Suppressor macrophage (primary cell): Measurements from ENCODE around the gene SERINC5.
"Not testable (repeated sequence)": the region's sequence is repeated elsewhere in the genome, so short reads cannot be mapped to it uniquely, and the experiment has no call there.

Source experiments
- DNase-seq, 4 experiments: peaks; one replicate each; pipeline ENCODE4 v3.0.0-alpha.2; 2020 to 2022

Gene SERINC5

GRCh38 chr5:80225934-80226326 lies 29.9 kb downstream of the SERINC5 start:
- DNase-seq, result no peak

DNA sequence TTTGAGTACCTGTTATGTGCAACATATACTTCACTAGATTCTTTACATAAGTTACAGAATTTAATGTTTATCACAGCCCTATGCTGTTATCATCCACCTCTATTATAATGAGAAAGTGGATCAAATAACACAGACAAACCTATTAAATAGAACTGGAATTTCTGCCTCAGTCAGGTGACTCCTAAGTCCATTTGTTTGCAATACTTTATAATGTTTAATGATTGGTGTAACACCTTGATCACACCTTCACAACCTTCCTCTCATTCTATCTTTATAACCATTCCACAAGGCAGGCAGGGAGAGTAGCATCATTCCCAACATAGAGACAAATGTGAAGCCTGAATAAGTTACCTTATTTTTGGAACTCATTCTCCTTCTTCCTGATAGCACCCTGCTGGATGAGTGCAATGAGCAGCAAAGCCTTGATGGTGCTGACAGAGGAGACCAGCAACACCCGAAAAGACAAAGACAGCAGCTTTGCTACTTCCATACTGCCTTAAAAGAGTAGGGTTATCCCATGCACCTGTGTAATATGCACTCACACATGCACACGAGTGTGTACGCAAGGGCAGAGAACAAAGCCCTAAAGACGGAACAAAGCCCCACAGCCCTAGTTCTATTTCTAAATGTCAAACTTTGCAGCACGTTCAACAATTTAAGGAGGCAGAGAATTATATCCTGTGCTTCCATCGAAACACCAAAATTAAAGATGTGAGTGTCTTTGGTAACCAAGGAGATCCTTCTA lies 30.5 kb downstream of the SERINC5 start:
- no peak for DNase-seq

DNA sequence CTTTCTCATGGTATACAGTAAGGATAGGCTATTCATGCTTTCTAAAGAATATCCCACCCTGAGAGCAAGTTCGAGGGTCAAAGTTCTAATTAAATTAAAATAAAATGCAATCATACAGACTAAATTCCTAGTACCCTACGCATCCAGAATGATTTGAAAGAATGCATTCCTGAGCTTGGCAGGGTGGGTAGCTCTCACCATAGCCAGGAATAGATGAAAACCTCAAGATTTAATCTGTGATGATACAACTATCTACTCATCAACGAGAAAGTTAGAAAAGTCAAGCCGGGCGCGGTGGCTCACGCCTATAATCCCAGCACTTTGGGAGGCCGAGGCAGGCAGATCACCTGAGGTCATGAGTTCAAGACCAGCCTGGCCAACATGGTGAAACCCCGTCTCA lies 32.3 kb downstream of the SERINC5 start:
- DNase-seq, result no peak

DNA sequence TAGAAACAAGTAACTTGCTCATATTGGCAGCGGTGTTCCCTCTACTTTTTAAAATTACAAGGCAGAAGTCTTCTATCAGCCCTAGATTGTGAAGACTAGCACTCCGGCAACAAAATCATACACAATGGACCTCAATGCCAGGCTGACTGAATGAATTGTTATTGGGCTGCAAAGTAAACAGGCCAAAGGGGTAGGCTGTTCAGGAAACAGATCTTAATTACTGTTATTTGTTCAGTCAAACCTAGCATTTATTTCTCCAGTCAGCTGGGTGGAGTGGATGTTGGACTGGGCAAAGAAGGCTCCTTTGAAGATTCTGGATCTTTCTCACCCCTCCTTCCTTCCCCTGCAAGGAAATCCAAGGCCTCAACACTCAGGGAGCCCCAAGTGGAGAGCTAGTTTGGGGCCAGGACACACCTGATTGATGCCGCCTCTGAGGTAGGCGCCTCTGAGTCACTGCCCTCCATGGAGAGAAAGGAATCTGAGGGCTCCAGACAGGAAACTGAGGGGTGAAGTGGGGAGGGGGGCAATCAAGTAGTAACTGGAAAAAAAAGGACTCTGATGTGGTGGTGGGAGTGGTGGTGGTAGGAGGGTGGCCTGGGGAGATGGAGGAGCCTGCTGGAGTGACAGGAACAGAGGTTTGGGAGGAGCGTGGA lies 35.5 kb downstream of the SERINC5 start:
- DNase-seq, result no peak

- no peak for DNase-seq
These were observed 36.5 kb downstream of the SERINC5 start for GRCh38 chr5:80219391-80219790.

- no peak for DNase-seq
These were observed 38.2 kb downstream of the SERINC5 start for GRCh38 chr5:80217667-80218066.

DNA sequence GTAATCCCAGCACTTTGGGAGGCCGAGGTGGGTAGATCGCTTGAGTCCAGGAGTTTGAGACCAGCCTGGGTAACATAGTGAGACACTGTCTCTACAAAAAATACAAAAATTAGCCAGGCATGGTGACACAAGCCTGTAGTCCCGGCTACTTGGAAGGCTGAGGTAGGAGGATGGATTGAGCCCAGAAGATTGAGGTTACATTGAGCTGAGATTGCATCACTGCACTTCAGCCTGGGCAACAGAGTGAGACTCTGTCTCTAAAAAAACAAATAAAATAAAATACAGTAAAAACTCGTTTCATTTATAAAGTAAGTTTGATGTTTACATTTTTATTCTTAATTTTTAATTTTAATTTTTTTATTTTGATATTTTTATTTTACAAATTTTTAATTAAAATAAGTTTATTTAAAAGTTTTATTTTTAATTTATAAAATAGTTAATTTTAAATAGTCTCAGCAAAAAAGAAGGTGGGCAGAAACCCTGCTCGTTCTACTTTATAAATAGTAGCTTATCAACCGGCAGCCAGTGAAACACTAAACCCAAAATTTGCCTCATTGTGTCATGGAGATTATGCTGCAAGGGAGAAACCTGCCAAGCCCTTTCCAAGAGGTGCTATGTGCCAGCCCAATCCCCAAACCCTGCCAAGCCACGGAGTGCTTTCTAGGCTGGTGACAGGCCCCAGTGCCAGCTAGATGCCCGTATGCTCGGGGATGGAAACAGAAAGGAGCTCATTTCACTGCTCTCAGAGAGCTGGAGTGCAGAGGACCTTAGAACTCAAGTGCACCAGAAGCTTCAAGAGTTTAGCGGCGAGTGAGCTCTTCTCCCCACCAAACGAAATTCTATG lies 38.9 kb downstream of the SERINC5 start:
- no peak for DNase-seq

DNA sequence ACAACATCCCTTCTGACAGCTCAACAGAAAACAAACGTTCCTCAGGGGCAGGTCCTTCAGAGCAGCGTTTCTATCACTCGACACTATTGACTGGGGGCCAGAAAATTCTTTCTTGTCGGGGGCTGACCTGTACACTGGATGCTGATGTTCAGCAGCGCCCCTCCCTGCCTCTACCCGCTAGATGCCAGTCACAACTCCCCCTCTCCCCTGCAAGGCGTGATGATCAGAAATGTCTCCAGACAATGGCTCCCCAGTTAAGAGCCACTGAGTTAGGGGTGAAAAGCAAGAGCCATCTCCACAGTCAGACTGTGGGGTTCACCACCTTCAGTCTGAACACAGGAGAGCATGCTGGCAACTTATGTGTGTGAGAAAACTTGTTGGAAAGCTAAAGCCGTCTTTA lies 39.8 kb downstream of the SERINC5 start:
- no peak for DNase-seq

DNA sequence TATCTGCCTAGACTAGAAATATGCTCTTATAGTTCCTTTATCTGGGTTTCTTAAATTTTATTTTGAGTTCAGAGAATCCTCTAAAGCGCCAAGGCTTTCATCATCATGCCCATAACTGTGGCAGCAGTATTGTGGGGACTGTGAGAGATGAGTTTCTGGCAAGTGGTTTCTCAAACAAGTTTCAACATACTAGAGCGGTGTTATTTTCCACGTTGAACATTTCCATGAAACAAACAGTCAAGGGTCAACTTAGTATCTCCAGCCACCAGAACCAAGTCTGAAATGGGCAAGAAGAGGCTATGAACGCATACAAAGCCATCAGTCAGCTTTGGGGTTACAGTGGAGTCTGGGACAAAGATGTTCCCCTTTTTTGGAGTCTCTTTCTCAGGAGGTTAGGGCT lies 40.3 kb downstream of the SERINC5 start:
- DNase-seq, result peak in 1 of 4 experiments; percentile 13

DNA sequence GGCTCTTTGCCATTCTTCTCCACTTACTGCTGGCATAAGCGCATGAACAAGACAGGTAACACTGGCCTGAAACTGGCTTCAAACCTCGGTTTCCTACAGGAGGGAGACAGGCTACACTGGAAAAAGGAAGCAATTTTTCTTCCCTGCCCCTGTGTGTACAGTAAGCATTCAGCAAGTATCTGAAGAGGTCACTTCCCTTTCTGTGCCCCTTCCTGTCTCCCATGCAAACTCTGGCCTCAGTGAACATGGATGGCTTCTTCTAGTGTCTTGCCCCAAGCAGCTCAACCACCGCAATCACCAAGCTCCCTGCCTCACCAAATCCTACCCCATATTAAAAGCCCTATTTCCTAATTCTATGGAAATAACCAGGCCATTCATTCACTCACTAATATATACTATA lies 42.4 kb downstream of the SERINC5 start:
- peak; percentile 51 to 77 (median 70) for DNase-seq

DNA sequence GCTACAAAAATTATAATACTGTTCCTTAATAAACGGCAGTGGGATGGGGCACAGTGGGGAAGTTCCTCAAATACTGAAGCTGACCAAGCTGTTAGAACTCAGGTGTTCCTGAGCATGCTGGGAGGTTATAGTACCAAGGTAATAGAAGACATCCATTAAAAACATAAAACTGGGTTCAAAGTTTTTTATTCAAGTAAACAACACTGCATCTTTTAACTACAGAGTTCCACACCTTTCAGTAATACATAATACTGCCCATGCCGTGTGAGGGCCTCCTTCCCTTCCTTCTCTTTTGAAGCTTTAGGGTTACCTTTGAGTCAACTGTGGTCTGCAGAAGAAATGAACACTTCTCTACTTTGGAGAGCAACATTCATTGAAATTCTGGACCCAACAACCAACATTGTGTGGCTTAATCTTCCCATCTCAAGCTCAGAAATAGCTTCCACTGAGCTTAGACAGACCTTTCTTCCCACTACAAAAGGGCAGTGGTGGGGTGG lies 43.6 kb downstream of the SERINC5 start:
- DNase-seq, result no peak

- no peak for DNase-seq
These were observed 44.5 kb downstream of the SERINC5 start for GRCh38 chr5:80211327-80211726.

- no peak for DNase-seq
These were observed 45.8 kb downstream of the SERINC5 start for GRCh38 chr5:80210014-80210413.

DNA sequence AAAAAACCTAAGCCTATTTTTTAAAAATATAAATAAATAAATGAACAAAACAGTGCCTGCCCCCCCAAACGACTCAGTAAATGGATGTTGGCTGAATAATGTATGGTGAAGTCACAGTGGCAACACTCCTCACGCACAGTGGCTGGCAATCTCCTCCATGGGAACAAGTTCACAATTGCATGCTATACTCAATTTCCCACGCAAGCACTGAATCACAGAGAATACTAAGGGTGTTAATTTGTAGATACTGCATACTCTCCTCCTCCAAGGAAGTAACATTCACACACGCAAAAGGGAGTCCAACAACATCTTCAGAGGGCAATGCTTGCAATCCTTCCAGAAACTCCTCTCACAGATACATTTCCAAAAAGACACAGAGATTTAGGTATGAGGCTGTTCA lies 47.5 kb downstream of the SERINC5 start:
- no peak for DNase-seq

DNA sequence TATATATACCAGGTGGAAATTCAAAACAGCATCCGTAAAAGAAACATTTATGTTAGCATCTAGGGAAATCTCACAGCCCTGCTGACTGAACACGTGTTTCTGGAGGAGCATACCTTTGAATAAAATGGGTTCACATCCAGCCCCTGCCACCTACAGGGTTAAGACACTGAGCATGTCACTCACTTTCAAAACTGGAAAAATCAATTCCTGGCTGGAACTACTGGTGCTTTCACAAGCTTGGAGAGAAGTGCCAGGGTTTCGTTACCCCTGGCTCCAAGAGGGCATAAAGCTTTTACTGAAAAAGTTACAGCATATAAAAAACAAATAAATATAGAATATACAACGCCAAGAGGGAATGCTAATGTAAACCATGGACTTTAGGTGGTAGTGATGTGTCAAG lies 48.0 kb downstream of the SERINC5 start:
- DNase-seq, result no peak

DNA sequence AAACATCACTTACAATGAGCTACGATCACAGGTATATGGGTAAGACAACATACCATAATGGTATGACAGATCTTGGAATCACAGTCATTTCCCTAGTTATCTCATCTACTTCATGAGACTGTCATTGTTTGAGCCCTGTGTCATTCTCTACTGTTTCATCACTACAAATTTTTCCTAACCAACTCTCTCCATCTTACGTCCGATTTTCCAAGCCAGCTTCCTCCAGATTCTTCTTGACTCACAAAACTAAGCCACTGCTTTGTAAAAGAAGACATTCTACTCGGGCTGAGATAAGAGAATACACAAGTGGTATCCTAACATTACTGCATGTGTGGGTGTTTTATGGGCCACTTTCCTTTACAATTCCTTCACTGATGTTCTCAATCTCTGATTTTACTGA lies 49.6 kb downstream of the SERINC5 start:
- DNase-seq, result no peak

DNA sequence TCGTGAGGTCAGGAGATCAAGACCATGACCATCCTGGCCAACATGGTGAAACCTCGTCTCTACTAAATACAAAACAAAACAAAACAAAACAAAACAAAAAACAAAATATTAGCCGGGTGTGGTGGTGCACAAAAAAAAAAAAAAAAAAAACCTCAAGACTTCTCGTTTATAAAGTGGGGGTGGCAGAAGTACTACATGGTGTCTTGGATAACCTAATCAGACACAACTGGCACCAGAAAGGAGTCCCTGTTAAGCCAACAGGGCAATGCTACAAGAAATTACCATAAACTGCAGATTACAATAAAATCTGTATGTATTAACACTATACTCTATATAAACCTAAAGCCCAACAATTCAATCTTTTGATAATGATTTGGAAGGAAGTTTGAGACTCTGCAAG lies 50.0 kb downstream of the SERINC5 start:
- DNase-seq, result no peak

DNA sequence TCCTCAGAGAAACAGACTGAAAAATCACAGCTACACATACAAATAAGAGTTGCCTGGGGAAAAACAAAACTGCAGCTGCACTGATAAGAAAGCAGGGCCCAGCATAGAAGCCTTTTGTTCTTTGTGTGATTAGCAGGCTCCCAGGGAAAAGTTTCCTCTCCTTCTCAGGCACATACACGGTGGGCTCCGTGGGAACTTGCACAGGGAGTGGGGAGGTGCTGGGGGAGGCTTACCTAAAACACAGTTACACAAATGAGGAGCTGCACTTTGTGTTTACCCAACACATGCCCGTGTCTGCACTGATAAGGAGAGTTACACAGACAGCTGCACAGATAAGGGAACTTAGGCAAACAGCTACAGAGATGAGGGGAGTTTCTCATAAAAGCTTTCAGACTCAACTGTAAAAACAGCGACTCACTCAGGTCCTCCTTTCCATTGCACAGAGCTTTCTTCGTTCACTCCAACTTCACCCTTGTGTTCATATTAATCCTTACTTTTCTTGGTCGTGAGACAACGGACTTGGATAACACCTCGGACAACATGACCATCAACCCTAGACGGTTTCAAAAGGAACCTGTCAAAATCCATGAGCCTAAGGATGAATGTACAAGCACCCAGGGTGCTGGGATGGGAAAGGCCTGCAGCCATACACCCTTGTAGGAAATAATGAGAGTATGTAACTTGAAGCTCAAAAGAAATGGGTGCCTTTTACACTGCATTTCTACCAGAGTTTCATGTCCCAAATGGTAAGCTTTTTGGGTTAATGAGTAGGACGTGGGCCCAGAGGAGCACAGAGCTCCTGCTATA lies 50.8 kb downstream of the SERINC5 start:
- DNase-seq, result no peak

DNA sequence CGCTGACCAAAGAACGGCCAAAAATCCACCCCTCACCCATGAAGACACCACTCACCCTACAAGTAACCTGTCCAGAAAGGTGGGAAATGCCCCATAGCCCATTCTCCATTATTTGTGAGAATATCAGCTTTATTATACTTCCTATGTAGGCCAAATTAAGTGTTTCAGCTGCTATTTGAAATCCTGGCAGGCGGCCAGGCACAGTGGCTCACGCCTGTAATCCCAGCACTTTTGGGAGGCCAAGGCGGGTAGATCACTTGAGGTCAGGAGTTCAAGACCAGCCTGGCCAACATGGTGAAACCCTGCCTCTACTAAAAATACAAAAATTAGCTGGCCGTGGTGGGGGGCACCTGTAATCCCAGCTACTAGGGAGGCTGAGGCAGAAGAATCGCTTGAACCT lies 54.1 kb downstream of the SERINC5 start:
- DNase-seq, result not testable (repeated sequence)

DNA sequence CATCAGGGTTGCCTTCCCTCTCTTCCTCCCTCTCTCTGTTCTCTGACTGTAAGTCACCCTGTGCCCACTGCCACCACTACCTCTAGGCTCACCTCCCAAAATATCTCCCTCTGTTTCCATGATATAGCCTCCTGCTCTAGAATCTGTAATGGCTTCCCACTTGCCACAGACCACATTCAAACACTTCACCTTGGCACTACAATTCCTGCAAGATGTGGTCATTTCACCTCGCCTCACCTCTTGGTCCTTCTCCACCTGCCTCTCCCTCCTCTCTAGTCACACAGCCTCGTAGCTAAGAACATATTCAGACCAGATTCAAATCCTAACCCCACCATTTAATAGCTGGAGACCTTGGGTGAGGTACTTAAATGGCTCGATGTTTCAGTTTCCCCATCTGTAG lies 56.9 kb downstream of the SERINC5 start:
- no peak for DNase-seq

DNA sequence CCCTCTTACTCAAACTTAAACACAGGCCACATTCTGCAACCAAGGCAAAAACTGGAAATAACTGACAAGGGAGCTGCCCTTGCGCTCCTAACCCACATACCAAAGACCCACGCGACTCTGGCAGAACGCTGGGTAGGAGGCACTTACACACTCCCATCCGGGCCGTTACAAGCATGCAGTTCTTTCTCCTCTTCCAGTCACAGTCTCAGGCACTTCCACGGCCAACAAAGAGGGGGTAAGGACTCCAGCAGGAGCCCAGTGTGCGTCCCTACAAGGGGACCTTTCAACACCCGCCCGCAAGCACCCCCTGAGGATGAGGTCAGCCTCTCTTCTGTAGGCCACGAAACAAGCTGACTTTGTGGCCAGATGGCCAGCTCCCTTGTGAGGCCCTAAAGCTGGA lies 57.4 kb downstream of the SERINC5 start:
- DNase-seq, result peak in 1 of 4 experiments; percentile 29

DNA sequence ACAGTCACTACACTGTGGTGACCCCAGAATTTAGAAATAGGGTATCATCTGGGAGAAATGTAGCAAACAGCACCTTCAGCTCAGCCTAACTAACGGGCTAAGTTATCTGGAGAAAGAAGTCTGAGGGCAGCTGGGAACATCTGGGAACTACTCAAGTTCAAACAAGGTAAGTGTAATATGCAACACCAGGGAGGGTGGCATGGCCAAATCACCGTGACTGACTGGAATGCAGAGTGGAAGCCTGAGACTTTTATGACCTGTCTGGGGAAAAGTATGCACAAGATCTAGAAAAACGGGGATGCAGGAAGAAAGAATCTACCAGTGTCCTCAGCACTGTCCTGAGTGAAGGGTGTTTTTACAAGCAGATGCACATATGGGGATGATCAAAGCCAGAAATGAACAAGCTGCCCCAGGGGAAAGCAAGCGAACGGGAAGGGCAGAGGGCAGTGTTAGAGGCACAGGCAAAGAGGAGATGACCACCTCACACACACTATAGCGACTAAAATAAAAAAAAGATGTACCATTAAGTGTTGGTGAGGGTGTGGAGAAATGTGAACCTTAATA lies 59.9 kb downstream of the SERINC5 start:
- no peak for DNase-seq
